ENCODE data around the gene RBM20.

Gene RBM20

GRCh38 chr10:110841767-110842267, 197.7 kb downstream of the RBM20 start:
- no peak for DNase-seq

- DNase-seq = no peak
Measured at GRCh38 chr10:110842326-110842904, 198.3 kb downstream of the RBM20 start.

- DNase-seq = no peak
Measured at GRCh38 chr10:110843031-110843430, 198.9 kb downstream of the RBM20 start.

- no peak for DNase-seq
Measured at GRCh38 chr10:110843796-110844616, 199.9 kb downstream of the RBM20 start.

DNA sequence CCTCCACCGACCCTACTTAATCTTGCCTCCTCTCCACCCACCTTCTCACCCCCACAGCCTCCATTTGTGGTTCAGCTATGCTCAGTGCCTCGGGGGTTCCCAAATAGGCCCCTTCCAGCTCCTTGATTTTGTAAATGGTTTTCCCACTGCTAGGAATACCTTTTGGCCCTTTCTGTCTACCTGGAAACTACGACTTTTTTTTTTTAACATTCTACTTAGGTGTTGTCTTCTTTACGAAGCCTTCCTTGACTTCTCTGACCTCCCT, 200.4 kb downstream of the RBM20 start:
- DNase-seq = no peak

- DNase-seq = no peak
Measured at GRCh38 chr10:110845192-110845755, 201.1 kb downstream of the RBM20 start.

DNA sequence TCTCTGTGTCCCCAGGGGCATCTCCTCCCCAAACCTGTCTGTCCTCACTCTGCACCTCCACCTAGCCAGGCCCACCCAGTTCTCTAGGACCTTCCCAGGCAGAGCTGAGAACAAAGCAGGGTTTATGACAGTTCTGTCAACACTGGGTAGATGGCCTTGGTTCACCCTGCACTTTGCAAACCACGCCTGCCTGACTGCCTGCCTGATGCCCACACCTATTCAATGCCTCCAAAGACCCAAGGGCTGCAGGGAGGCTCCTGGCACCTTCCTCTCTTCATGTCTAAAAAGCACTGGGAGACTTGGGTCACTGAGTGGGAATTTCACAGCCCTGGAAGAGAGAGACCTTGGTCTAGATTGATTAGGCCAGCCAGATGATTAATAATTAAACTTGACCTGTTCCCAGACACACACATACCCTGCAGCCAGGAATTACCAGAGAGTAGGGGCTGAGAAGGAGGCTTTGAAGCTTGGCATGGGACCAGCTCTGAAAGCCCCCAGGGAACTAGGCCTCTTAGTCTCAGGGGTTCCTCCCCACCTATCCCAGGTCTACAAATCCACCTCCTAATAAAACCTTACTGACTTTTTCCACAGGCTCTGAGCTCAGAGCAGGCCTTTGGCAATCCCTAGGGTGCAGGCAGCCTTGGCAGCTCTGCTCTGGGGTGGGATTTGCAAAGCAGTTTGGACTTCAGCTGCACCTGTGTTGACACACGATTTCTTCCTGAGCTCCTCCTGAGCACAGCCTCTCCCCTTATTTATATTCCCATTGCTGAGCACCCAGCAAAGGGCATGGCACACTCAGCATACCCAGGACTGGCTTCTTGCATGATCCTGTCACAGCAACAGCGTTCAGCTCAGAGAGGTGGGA, 201.9 kb downstream of the RBM20 start:
- no peak for DNase-seq

- DNase-seq = no peak
Measured at GRCh38 chr10:110847374-110847773, 203.2 kb downstream of the RBM20 start.

DNA sequence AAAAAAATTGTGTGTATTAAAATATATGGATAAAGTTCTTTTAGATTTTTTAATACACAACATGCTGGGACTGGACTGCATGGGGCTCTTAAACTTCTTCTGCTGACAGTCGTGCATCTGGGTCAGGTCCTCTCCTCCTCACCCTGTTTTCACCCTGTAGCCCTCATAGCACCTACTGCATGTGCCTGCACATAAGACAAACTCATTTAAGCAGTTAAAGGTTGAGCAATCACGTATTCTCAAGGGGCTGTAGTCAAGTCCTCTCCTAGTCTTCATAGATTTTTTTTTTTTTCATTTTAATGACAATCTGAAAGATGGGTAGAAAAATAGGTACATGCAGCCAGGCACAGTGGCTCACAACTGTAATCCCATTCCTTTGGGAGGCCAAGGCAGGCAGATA, 204.0 kb downstream of the RBM20 start:
- DNase-seq = no peak

- DNase-seq = no peak
Measured at GRCh38 chr10:110850099-110850498, 206.0 kb downstream of the RBM20 start.

DNA sequence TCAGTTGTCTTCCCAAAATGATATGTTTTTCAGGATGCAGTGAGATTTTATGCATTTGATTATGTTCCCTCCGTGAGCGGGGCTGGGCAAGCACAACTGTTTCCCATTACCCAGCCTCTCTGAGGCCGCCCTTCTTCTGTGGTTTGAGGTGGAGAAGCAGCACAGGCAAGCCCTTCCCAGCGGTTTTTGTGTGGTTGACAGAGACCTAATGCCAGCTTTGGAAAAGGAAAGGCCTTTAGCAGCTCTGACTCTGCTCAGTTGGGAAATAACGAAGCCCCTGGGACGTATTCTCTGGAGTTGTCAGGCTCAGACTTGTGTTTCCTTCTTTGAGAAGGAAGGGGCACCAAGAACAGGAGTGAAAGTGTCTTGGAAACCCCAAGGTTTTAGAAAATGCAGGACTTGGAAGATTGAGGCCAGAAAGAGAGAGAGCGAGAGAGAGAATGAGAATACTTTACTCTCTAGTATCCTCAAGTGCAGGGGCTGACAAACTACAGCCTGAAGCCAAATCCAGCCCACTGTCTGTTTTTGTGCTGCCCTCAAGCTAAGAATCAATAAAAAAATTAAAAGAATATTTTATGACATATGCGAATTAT, 207.0 kb downstream of the RBM20 start:
- DNase-seq = no peak

- no peak for DNase-seq
Measured at GRCh38 chr10:110852255-110852896, 208.2 kb downstream of the RBM20 start.

DNA sequence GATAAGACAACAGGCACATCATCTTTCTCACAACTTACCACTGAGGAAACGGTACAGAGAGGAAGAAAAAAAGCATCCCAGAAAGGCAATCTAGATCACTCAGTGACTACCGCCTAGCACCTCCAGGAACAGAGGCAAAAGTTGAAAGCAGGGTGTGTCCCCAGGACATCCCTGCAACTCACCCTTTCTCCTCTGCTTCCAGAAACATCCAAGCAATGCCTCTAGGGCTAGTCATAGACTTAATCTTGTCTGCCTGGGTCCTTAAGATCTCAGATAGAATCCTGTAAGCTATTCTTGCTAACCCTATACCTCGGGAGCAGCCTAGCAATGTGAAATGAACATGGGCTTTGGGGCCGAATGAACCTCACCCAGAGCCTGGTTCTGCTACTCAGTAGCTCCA, 208.8 kb downstream of the RBM20 start:
- DNase-seq = no peak

GRCh38 chr10:110853921-110854605, 209.9 kb downstream of the RBM20 start:
- DNase-seq = no peak

DNA sequence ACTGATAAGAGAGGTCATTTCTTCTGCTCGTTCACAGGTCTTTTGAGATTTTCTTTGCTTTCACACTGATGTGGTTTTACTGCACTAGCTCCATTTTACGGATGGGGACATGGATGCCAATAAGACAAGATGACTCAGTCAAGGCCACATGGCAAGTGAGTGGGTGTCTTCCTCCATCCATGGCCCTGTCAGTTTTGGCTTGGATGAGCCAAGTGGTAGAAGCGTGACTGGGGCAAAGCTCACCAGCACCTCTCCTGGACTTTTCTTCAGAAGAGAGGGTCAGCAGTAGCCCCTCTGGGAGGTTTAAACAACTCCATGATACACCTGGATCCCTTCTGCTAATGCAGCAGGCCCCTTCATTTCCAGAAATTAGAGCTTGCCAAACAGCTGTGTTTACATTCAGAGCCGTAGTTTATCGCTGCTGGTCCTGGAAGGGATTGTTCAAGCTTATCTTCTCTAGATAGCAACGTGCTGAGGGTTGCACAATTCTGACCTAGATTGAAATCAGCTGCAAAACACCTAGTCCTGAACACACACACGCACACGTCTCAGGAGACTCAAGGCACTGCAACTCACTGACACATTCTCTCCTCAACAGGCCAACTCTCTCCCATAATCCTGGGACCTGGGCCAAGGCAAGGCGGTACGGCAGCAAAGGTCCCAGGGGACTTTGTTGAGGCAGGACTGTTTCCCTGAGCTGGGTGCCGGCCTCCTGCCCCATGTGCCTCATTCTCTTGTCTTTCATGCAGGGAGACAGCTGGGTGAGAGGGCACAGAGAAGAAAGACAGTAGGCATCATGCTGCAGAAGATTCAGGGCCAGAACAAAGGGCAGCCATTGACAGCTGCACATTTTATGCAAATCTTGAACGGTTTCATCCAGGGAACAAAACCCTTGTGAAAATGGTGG, 213.4 kb downstream of the RBM20 start:
- DNase-seq = no peak

DNA sequence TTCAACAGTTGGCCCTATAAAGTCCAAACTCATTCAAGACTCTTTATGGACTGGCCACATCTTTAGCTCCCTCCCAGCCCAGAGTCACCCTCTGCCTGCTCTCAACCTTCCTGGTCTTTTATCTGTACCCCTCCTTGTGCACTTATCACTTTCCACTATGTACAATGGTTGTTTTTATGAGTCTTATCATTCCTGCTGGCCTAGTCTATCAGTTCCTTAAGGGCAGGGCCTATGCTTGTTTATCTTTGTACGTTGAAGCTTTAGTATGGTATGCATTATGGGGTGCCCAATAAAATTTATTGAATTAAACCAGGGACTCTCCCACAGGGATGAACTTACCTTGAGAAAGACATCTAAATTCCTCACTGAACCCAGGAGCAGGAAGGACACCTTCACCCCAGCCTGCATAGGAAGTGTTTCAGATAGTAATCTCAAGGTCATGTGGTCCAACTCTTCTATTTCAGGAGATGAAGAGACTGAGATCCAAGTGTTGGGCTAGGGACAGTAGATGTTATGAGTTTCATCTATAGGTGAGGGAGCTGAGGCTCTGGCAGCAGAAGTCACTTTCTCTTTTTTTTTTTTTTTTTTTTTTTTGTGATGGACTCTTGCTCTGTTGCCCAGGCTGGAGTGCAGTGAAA, 214.3 kb downstream of the RBM20 start:
- DNase-seq = no peak

- DNase-seq = no peak
Measured at GRCh38 chr10:110859206-110859972, 215.3 kb downstream of the RBM20 start.

- DNase-seq = no peak
Measured at GRCh38 chr10:110859973-110860376, 215.8 kb downstream of the RBM20 start.

- no peak for DNase-seq
Measured at GRCh38 chr10:110860576-110861241, 216.6 kb downstream of the RBM20 start.

Data from NCI-H748 treated with DMSO at 0.1 percent for 48 hours (cell line).